Hepatic stellate cell (primary cell): ENCODE data around the gene PNP.

Experiments
- DNase-seq: peaks from one replicate; pipeline ENCODE4 v3.0.0; 2011; ENCODE audit warnings: low spot score

PNP gene

DNA sequence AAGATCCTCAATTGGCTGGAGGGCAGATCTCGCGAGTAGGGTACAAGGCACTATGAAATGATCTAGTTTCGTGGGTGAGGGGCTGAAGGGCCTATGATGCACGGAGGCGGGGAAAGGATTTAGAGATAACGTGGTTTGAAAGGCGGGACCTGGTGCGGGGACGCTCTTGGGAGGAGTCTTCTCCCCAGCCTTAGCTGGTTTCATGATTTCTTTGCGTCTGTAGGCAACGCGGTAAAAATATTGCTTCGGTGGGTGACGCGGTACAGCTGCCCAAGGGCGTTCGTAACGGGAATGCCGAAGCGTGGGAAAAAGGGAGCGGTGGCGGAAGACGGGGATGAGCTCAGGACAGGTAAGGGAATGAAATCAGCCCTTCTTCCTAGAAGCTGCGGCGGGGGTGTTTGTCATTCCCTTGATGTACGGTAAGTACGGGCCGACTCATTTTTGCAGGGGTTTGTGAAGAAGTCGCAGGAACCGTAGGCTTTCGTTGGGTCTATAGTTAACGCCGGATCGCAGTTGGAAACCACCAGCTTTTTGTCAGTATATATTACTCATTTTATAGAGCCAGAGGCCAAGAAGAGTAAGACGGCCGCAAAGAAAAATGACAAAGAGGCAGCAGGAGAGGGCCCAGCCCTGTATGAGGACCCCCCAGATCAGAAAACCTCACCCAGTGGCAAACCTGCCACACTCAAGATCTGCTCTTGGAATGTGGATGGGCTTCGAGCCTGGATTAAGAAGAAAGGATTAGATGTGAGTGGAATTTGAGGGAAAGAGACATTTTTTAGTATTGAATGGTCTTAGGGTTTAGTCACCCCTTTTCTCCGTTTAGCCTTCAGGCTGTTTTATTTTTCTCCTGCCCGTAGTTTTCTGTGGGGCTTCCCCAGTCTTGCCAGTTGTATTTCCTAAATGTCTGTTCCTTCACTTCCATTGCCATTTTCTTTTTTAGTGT is 13.6 kb upstream of the PNP start:
- peak; percentile 81 for DNase-seq

DNA sequence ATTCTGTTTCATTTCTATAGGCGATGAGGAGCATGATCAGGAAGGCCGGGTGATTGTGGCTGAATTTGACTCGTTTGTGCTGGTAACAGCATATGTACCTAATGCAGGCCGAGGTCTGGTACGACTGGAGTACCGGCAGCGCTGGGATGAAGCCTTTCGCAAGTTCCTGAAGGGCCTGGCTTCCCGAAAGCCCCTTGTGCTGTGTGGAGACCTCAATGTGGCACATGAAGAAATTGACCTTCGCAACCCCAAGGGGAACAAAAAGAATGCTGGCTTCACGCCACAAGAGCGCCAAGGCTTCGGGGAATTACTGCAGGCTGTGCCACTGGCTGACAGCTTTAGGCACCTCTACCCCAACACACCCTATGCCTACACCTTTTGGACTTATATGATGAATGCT is 12.2 kb upstream of the PNP start:
- no peak for DNase-seq

DNA sequence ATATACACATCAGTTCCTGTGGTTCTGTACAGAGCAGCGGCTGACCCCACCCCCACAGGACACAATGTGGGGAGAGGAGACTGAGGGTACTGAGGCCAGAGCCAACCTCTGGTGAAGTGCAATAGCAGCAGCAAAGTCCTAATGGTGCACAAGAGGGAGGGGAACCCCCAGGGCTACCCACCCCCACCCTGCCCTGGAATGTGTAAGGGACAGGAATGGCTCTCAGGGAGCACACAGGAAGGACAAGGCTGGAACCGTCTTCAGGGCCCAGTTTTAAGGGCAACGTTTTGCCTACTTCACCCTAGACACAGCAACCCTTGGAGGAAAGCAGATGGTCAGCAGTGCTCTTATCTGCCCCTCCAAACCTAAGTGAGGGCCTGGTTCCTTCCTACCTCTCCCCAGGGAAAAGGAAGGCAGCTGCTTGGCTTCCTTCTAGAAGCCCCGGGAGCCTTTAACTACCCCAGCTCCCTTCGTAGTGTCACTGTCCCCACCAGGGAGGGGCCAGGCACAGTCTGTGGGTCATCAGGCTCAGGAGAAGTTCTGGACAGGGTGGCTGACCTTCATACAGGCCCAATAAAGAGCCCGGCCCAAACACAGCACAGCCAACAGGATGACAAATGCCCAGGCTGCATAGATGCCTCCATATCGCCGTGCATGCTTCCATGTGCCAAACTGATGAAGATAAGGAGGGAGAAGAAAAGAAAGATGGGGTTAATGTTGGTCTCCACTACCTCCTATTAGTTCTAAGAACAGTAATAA is 11.0 kb upstream of the PNP start:
- no peak for DNase-seq

GRCh38 chr14:20460458-20461224 is 8.6 kb upstream of the PNP start:
- DNase-seq, result no peak

DNA sequence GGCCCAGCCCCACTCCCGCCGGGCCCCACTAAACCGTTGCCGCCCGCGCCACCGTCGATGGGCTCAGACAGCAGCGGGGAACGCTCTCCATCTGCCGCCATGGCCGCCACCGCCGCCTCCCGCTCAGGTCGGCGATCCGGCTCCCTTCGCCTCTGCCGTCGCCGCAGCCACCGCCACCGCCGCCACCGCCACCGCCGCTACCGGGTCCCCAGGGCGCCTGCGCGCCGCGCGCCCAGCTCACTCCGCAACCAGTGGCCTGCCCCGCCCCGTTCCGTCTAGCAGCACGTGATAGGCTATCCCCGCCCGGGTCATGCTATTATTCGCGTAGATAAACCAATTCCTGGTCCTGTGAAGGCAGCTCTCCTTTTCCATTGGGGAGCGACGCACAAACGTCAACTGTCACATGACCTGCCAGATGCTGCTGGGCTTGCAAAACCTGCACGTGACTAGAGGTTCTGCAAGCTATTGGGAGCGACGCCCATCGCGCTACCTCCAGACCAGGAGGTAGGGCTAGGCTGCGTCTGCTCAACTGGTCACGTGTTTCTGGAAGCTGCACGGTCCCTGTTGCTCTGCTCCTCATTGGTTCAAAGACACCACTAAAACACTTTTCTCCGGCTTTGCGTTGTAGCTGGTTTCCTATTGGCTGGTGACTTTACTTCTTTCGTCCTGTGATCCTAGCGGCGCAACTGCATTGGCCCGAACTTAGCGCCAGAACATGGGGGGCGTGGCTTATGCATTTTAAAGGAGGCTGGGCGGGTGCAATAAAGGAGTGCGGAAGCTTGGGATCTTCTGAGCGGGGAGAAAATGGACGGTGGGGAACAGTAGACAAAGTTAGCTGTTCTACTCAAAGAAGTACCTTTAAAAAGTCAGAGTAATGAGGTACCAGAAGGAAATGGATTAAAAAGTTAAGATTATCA is 7.7 kb upstream of the PNP start, which contains the start of gene PIP4P1:
Gene PIP4P1, minus strand, starts transcription at position 210 of the 917 bp plus-strand sequence. Its CDS starts 109 bp downstream, at position 101.
- peak; percentile 94 for DNase-seq

- peak; percentile 33 for DNase-seq
Observed at GRCh38 chr14:20468764-20469241, 403 bp upstream of the PNP start.

DNA sequence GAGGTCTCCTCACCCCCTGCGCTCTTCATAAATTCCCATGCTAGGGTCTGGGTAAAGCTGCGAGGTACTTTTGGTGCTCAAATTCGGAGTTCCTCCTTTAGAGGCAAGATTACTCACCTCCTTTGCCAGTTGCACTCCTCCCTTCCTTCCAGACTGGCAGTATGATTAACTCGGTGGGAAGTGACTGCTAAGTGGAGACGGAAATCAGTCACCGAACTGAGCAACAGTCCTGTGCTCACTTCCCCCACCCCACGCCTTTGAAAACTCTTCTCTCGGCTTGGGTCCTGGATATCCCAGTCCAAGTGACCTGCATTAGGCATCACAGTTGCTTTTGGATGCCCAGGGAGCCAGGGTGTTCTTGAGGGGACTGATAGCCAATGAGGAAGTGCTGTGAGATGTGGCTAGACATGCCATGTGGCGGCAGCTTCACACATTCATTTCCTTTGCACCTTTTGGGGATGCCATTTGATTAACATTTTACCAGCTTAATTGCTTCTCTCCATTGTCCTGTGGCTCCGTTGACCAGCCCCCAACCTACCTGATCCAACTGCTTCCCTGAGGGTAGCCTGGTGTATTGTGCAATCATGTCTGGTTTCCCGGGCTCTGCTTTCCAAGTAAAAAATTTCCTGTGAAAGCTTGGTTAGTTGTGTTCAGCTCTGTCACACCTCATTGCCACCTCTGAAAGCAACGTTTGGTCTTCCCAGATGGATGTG is 840 bp downstream of the PNP start:
- peak; percentile 65 for DNase-seq

GRCh38 chr14:20470603-20470901 is 1.3 kb downstream of the PNP start:
- DNase-seq, result no peak

DNA sequence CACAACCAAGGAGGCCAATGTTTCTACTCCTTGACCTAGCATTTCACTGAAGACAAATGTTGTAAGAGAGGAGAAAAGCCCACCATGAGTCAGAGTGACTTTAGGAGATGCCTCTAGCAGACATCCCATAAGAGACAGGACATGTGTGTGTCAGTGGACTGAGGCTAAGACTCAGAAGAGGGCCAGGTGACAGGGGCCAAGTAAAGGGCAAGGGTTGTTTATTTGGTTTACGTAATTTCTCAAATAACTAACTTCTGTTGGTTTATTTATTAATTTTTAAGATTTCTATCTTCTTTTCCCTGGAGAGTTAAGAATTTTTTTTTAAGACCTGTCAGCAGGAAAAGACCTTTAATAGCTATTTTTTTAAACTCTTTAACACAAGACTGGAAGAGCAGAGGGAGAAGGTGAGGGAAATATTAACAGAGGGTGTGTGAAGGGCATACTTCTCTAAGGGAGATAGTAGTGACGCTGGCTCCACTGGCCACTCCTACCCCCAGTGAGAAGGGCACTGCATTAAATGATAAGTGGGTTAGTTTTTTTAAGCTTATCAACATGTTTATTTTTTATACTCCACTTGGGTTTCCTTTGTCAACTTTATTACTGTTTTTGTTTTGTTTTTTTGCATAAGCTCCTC is 3.4 kb downstream of the PNP start:
- DNase-seq, result no peak

- no peak for DNase-seq
Observed at GRCh38 chr14:20476776-20477175, 7.6 kb downstream of the PNP start.

GRCh38 chr14:20477211-20477876 is 8.1 kb downstream of the PNP start:
- DNase-seq, result peak; percentile 57

- no peak for DNase-seq
Observed at GRCh38 chr14:20478894-20479293, 9.7 kb downstream of the PNP start.

GRCh38 chr14:20482382-20482781 is 13.2 kb downstream of the PNP start:
- DNase-seq, result no peak

- DNase-seq, result no peak
Observed at GRCh38 chr14:20485900-20486299, 16.7 kb downstream of the PNP start.

- no peak for DNase-seq
Observed at GRCh38 chr14:20486684-20487395, 17.6 kb downstream of the PNP start.

DNA sequence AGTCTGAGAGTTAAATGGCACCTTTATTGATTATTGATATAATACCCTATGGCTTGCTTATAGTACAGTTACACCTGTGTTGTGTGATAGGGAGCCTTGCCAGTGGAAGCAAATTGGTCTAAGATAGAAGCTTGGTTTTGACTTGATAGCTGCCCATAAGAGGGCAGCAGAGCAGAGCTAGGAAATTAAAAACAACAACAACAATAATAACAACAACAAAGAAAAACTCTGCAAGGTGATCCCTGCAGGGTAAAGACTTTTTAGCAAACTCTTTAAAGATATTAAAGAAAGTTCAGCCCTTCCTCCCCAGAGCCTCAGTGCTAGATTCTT is 18.2 kb downstream of the PNP start:
- no peak for DNase-seq

DNA sequence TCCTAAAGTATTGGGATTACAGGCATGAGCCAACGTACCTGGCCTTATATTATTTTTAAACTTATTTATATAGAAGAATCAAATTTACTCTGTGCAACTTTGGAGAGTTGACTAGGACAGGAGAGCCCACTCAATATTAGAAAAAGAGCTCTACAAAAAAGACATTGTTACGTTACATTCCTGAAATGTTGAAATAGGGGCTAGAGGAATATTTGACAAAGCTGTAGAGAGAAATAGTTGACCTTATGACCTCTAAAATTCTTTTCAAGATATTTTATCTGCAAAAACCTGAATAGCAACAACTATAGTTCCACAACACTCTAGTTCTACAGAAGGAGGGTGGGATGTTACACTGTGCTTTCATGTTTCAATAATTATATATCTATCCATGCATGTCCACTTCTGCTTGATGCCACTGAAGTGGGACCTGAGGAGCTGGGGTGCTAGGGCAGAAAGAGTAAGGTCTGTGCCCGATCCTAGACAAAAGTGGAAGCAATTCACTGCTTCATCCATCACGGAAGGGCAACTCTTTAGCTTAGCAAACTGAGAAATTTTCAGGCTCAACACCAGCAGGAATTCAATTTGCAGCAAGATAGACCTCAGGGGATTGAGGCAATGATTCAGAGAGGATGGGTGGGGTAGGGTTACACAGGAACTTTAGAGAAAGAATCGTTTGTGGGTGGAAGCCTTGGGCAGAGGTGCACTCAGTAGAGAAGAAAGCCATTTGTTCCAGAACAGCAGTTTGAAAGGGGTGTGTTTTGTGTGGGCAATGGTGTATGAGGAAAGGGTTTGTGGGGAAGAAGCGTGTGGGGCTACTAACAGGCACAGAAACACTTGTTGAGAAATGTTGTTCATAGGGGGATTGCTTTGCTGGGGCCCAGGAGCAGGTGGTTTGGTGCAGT is 20.1 kb downstream of the PNP start:
- DNase-seq, result no peak

- DNase-seq, result no peak
Observed at GRCh38 chr14:20490563-20490962, 21.4 kb downstream of the PNP start.
